ENCODE data around the gene LRMDA.

- TF ChIP-seq CTCF (conservative IDR thresholded peaks at IDR 0.05; ENCODE audit: low read length) (no peak), EZH2phosphoT487 (IDR thresholded peaks at IDR 0.05; ENCODE audit: borderline replicate concordance) (no peak)
Measured at GRCh38 chr10:75640381-75640780, 209.0 kb downstream of the LRMDA start.

Measured in Loucy (cell line).